D721Med (cell line): ENCODE measurements around the gene NFAT5.

Source experiments
- DNase-seq: peaks from one replicate; pipeline ENCODE4 v3.0.0; 2011; ENCODE audit warnings: low spot score; ENCODE audit not compliant: insufficient read length
- FAIRE-seq: peaks from 2 replicates; lab custom pipeline; 2011; peaks lifted over from hg19 to GRCh38; lab: Jason Lieb, UNC
- CTCF ChIP-seq: IDR thresholded peaks from 2 replicates; pipeline ENCODE4 v1.5.1; 2012; ENCODE audit warnings: mild to moderate bottlenecking, control low read depth; ENCODE audit not compliant: insufficient read depth; ENCODE audit errors: missing control alignments

The NFAT5 gene

GRCh38 chr16:69720822-69721430, 155.2 kb downstream of the NFAT5 start:
- FAIRE-seq (no peak), DNase-seq (no peak)
- no peak for TF ChIP-seq CTCF

GRCh38 chr16:69721441-69721957, 155.7 kb downstream of the NFAT5 start:
- no peak for FAIRE-seq
- no peak for TF ChIP-seq CTCF
- no peak for DNase-seq

DNA sequence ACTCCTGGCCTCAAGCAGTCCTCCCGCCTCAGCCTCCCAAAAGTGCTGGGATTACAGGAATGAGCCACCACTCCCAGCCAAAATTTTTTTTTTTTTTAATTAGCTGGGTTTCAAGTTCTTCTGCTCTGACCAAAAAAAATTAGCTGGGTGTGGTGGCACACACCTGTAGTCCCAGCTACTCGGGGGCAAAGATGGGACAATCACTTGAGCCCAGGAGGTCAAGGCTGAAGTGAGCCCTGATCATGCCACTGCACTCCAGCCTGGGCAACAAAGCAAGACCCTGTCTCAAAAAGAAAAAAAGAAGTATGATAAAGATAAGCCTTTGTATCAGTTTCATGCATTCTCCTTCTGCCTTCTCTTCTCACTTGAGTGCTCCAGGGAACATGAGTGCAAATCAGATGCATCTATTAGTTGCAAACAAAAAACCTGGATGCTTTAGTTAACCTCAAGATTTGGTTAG, 158.7 kb downstream of the NFAT5 start:
- no peak for TF ChIP-seq CTCF
- FAIRE-seq (no peak), DNase-seq (no peak)

DNA sequence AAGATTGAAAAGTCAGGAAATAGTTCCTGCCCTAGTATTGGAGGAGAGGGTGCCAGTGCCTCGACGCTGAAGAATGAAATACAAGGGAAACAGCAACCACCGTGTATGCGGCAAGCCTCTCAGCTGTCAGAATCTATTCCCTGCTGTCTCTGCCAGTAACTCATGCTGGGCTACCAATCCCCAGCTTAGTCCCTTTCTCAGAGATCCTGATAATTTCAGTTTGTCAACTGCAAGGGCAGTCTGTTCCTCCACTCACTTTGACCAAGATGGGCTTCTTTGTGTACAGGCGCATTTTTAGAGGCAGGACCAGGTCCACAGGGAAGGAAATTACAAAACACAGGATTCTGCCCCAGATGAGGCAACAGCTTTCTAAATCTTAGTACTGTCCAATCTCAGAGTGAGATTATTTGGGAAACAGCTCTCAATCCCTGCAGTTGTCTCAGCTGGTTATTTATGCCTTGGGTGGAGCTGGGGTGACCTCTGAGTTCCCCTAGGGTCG, 159.3 kb downstream of the NFAT5 start:
- TF ChIP-seq CTCF: no peak
- DNase-seq: no peak

DNA sequence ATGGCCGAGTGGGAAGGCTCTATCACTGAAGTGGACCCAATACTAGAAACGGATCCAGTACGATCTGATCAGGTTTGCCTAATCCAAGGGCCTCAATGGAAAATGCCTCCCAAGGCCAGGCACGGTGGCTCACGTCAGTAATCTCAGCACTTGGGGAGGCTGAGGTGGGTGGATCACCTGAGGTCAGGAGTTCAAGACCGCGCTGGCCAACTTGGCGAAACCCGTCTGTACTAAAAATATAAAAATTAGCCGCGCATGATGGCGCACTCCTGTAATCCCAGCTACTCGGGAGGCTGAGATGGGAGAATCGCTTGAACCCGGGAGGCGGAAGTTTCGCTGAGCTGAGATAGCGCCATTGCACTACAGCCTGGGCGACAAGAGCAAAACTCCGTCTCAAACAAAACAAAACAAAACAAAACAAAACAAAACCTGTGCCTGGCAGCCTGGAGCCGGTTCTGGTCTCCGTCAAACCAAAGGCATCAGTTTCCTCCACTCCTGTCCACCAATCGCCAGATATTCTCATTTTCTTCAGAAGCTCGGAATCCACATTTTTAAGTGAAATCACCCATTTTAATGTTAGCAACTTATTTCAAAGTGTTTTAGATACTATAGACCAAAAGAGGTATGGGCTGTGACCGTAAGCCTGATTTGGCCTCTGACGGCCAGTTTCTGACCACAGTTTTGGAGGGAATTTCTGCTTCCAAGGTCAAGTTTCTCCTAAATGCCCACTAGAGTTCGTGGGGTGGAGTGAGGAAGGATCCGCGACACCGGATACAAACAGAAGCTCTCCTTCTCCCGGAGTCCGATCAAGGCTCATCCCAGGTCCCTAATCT, 159.9 kb downstream of the NFAT5 start:
- TF ChIP-seq CTCF: no peak
- DNase-seq: no peak
- FAIRE-seq: no peak

More for the DNA sequence above, 159.3 kb downstream of the NFAT5 start:
- FAIRE-seq: no peak

DNA sequence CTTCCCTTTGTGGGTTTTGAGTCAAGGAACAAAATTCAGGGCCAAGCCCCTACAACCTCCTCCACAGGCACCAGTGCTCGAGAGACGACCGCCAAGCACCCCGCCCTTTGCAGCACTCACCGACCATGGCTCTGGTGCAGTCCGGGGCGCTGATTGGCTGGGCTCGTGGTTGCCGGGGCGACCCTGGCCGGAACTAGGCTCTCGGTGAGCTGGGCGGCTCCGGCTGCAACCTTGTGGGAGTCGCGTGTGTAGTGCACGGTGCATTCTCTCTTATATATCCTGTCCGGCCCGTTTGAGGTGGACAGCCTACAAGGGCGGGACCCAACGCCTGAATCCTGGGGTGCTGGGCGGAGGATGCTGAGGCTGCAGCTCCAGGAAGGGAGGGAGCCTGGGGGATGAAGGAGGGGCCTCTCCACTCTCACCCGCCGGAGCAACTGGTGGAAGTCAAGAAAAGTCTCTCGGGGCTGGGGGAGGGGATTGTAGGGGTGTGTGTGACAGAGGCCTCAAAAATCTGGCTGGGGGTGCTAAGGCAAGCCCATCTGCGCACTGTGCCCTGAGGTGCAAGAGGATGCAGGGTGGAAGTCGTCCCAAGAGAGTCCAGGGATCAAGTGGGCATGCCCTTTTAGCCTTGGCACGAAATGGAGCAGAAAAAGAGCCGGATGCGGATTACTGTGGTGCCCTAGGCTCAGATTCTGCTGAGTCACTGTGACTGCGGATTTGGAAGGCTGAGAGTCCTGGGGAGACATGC, 160.7 kb downstream of the NFAT5 start, which contains the start of gene NQO1:
NQO1 (minus strand) TSS at position 248 of the 748 bp plus-strand sequence; CDS start at position 127, 121 bp downstream.
- no peak for TF ChIP-seq CTCF
- no peak for FAIRE-seq
- DNase-seq: peak; percentile 57
